Fibroblast of the aortic adventitia (primary cell): Measurements from ENCODE around the gene KLF9. TPM values are rescaled to one million over a fixed set of nuclear protein-coding genes. Genes with fewer than 3 reads are reported as not detected.

ENCODE experiments used
- DNase-seq: peaks from one replicate; pipeline ENCODE4 v3.0.0-alpha.2; 2010; ENCODE audit warnings: low read depth
- H3K4me3 ChIP-seq: 2 replicates; pipeline ENCODE4 v1.5.1; 2011; ENCODE audit warnings: low read depth, mild to moderate bottlenecking, control low read depth, low read length, moderate library complexity
- CTCF ChIP-seq: IDR thresholded peaks from 2 replicates; pipeline ENCODE4 v1.5.1; 2011; ENCODE audit warnings: mild to moderate bottlenecking, low read length, control low read depth, inconsistent platforms; ENCODE audit not compliant: insufficient read depth
- total RNA-seq: library from RNA; depleted of rRNA; stranded (reverse); fragments of >200 nt; gene quantifications from 2 replicates; pipeline ENCODE4 v1.2.3, GENCODE V29; 2012; ENCODE audit warnings: low replicate concordance

KLF9 gene
- total RNA-seq, 1 donor: 30.4 TPM

- DNase-seq: peak; percentile 62
- no peak overlapping the region for H3K4me3 ChIP-seq
- no peak for TF ChIP-seq CTCF
Observed at GRCh38 chr9:70389621-70390266, 24.7 kb downstream of the KLF9 start.

- TF ChIP-seq CTCF: no peak
- no peak for DNase-seq
Observed at GRCh38 chr9:70389188-70389587, 25.3 kb downstream of the KLF9 start.

GRCh38 chr9:70387663-70388062 lies 26.8 kb downstream of the KLF9 start:
- no peak for DNase-seq
- no peak for TF ChIP-seq CTCF
- H3K4me3 ChIP-seq: no peak overlapping the region

More at GRCh38 chr9:70389188-70389587, 25.3 kb downstream of the KLF9 start:
- no peak overlapping the region for H3K4me3 ChIP-seq

- H3K4me3 ChIP-seq: no peak overlapping the region
- no peak for TF ChIP-seq CTCF
- no peak for DNase-seq
Observed at GRCh38 chr9:70385426-70385825, 29.0 kb downstream of the KLF9 start.

GRCh38 chr9:70382709-70383605 lies 31.5 kb downstream of the KLF9 start:
- TF ChIP-seq CTCF: no peak
- no peak overlapping the region for H3K4me3 ChIP-seq
- DNase-seq: no peak

- no peak for DNase-seq
- H3K4me3 ChIP-seq: no peak overlapping the region
- TF ChIP-seq CTCF: no peak
Observed at GRCh38 chr9:70382046-70382708, 32.3 kb downstream of the KLF9 start.
